Measurements from ENCODE around the gene DMBT1. TPM values are rescaled to one million over a fixed set of nuclear protein-coding genes. Genes with fewer than 3 reads are reported as not detected.

DMBT1 gene
- total RNA-seq, 1 donor from 2014 or later, result not detected

Other genes with a start within 250 kb of the DMBT1 start
- 23.5 TPM for gene PLEKHA1, start 186.0 kb upstream of the DMBT1 start, total RNA-seq
- gene ARMS2, start 106.1 kb upstream of the DMBT1 start, total RNA-seq, result not detected
- 69.9 TPM for gene HTRA1, start 99.2 kb upstream of the DMBT1 start, total RNA-seq
- gene C10orf120, start 139.1 kb downstream of the DMBT1 start, total RNA-seq, result not detected